H1 (cell line): ENCODE data around the gene SUSD5. TPM values are rescaled to one million over a fixed set of nuclear protein-coding genes. Genes with fewer than 3 reads are reported as not detected.

Experiments
- CTCF ChIA-PET: fragments of 300-600 bp; sonication (Branson Sonifier 250); formaldehyde crosslinking; loops from one replicate; lab custom pipeline; 2021; ENCODE audit not compliant: partially characterized antibody; lab: Charles Lee
- POLR2A ChIA-PET: fragments of 300-600 bp; sonication (Branson Sonifier 250); formaldehyde crosslinking; loops from one replicate; lab custom pipeline; 2021; ENCODE audit warnings: inconsistent platforms; ENCODE audit not compliant: partially characterized antibody; lab: Charles Lee
- DNase-seq, 2 experiments: peaks; one replicate each; pipeline versions ENCODE4 v3.0.0 to v3.0.0-alpha.2; 2010 to 2022; ENCODE audit warnings: low spot score in 2 of 2, low read depth in 1 of 2, mixed read lengths in 1 of 2
- FAIRE-seq: peaks from 2 replicates; lab custom pipeline; 2011; peaks lifted over from hg19 to GRCh38; lab: Jason Lieb, UNC
- H2AFZ ChIP-seq: 2 replicates; pipeline ENCODE4 v1.8.1; 2012; ENCODE audit warnings: low read length, inconsistent platforms
- H2AK5ac ChIP-seq: 2 replicates; pipeline ENCODE4 v1.6.1; 2013; ENCODE audit warnings: low read depth, low read length
- H2BK120ac ChIP-seq: replicated peaks from 2 replicates; pipeline ENCODE3; 2013; ENCODE audit warnings: low read depth, low read length, inconsistent platforms
- H2BK12ac ChIP-seq: 2 replicates; pipeline ENCODE4 v1.6.1; 2013; ENCODE audit warnings: low read depth, low read length
- H2BK15ac ChIP-seq: 2 replicates; pipeline ENCODE4 v1.6.1; 2013; ENCODE audit warnings: low read length
- H2BK20ac ChIP-seq: 2 replicates; pipeline ENCODE4 v1.6.1; 2013; ENCODE audit warnings: low read length
- H2BK5ac ChIP-seq: 2 replicates; pipeline ENCODE4 v1.6.1; 2013; ENCODE audit warnings: low read depth, low read length
- H3K14ac ChIP-seq: 2 replicates; pipeline ENCODE4 v1.6.1; 2013; ENCODE audit warnings: inconsistent platforms; ENCODE audit not compliant: insufficient read length
- H3K18ac ChIP-seq: 2 replicates; pipeline ENCODE4 v1.6.1; 2013; ENCODE audit warnings: low read length; ENCODE audit errors: extremely low read depth
- H3K23ac ChIP-seq: 2 replicates; pipeline ENCODE4 v1.6.1; 2013; ENCODE audit warnings: inconsistent platforms; ENCODE audit not compliant: insufficient read length
- H3K23me2 ChIP-seq: 2 replicates; pipeline ENCODE4 v1.6.1; 2013; ENCODE audit warnings: low read depth, low read length
- H3K27ac ChIP-seq: 2 replicates; pipeline ENCODE4 v1.6.1; 2011; ENCODE audit warnings: low read depth, low read length, inconsistent platforms
- H3K27me3 ChIP-seq, 4 experiments: replicated peaks in 1 of 4; 1 replicate in 1 of 4; 2 replicates in 3 of 4; pipeline versions ENCODE4 v1.6.1 to v1.8.1; 2011 to 2013; ENCODE audit warnings: low read length in 3 of 4, mild to moderate bottlenecking in 3 of 4, inconsistent platforms in 2 of 4, mixed read lengths in 2 of 4, moderate library complexity in 1 of 4; ENCODE audit not compliant: control insufficient read depth in 3 of 4, insufficient read depth in 3 of 4; ENCODE audit errors: extremely low read depth in 1 of 4
- H3K36me3 ChIP-seq, 4 experiments: 2 replicates each; pipeline versions ENCODE4 v1.6.1 to v1.8.1; 2011 to 2013; ENCODE audit warnings: mild to moderate bottlenecking in 4 of 4, low read length in 3 of 4, moderate library complexity in 2 of 4, control low read depth in 1 of 4, inconsistent platforms in 1 of 4; ENCODE audit not compliant: insufficient read depth in 4 of 4, control insufficient read depth in 2 of 4
- H3K4ac ChIP-seq: replicated peaks from 2 replicates; pipeline ENCODE3; 2013; ENCODE audit warnings: low read length, low read depth, mixed read lengths, inconsistent platforms; ENCODE audit not compliant: insufficient read length
- H3K4me1 ChIP-seq, 4 experiments: replicated peaks in 1 of 4; 1 replicate in 1 of 4; 2 replicates in 3 of 4; pipeline versions ENCODE4 v1.6.1 to v1.8.1; 2011 to 2013; ENCODE audit warnings: low read length in 3 of 4, inconsistent platforms in 2 of 4, mixed read lengths in 1 of 4; ENCODE audit not compliant: insufficient read depth in 4 of 4, control insufficient read depth in 3 of 4
- H3K4me2 ChIP-seq, 2 experiments: 2 replicates each; pipeline versions ENCODE4 v1.6.1 to v1.8.1; 2011 to 2013; ENCODE audit warnings: low read depth in 2 of 2, low read length in 2 of 2, control low read depth in 1 of 2, inconsistent platforms in 1 of 2, mild to moderate bottlenecking in 1 of 2; ENCODE audit not compliant: insufficient read depth in 1 of 2
- H3K4me3 ChIP-seq, 4 experiments: fragments of 200-600, 300-600 bp in 1 of 4; sonication (generic), shearing (Covaris generic), sonication (Bioruptor Twin) in 1 of 4; 2 replicates each; pipeline versions ENCODE4 v1.5.1 to v1.8.1; 2011 to 2016; ENCODE audit warnings: low read length in 4 of 4, low read depth in 3 of 4, control low read depth in 2 of 4, inconsistent platforms in 2 of 4, mild to moderate bottlenecking in 2 of 4, mixed read lengths in 1 of 4, moderate library complexity in 1 of 4; ENCODE audit not compliant: insufficient read depth in 2 of 4; ENCODE audit errors: extremely low read depth in 1 of 4
- H3K56ac ChIP-seq: replicated peaks from 2 replicates; pipeline ENCODE3; 2013; ENCODE audit warnings: low read depth, mild to moderate bottlenecking, mixed read lengths, low read length, inconsistent platforms; ENCODE audit not compliant: insufficient read length
- H3K79me1 ChIP-seq: 2 replicates; pipeline ENCODE4 v1.6.1; 2013; ENCODE audit warnings: low read depth, low read length, control low read depth
- H3K79me2 ChIP-seq, 2 experiments: 2 replicates each; pipeline versions ENCODE4 v1.6.1 to v1.8.1; 2012 to 2013; ENCODE audit warnings: low read length in 2 of 2, mild to moderate bottlenecking in 2 of 2, inconsistent platforms in 1 of 2; ENCODE audit not compliant: insufficient read depth in 2 of 2, control insufficient read depth in 1 of 2
- H3K9ac ChIP-seq, 4 experiments: replicated peaks in 1 of 4; 1 replicate in 1 of 4; 2 replicates in 3 of 4; pipeline versions ENCODE4 v1.6.1 to v1.8.1; 2011 to 2013; ENCODE audit warnings: low read depth in 3 of 4, low read length in 3 of 4, control low read depth in 2 of 4, mild to moderate bottlenecking in 2 of 4, moderate library complexity in 2 of 4, inconsistent platforms in 1 of 4; ENCODE audit errors: extremely low read depth in 1 of 4
- H3K9me3 ChIP-seq, 2 experiments: 2 replicates each; pipeline versions ENCODE4 v1.6.1 to v1.8.1; 2012 to 2013; ENCODE audit warnings: mild to moderate bottlenecking in 2 of 2, moderate library complexity in 2 of 2, control low read depth in 1 of 2, inconsistent platforms in 1 of 2, low read depth in 1 of 2, low read length in 1 of 2, mixed read lengths in 1 of 2; ENCODE audit not compliant: insufficient read depth in 2 of 2
- H4K20me1 ChIP-seq, 2 experiments: replicated peaks in 1 of 2; 2 replicates each; pipeline versions ENCODE3 to v1.8.1; 2011 to 2013; ENCODE audit warnings: inconsistent platforms in 2 of 2, low read length in 2 of 2, mild to moderate bottlenecking in 1 of 2; ENCODE audit not compliant: insufficient read depth in 2 of 2, control insufficient read depth in 1 of 2
- H4K5ac ChIP-seq: 2 replicates; pipeline ENCODE4 v1.6.1; 2013; ENCODE audit warnings: low read length, low read depth, mixed read lengths, inconsistent platforms; ENCODE audit not compliant: insufficient read length
- H4K8ac ChIP-seq: 2 replicates; pipeline ENCODE4 v1.8.0; 2013; ENCODE audit warnings: mild to moderate bottlenecking, moderate library complexity, low read length, inconsistent platforms; ENCODE audit not compliant: insufficient read depth; ENCODE audit errors: extremely low read depth
- H4K91ac ChIP-seq: replicated peaks from 2 replicates; pipeline ENCODE3; 2013; ENCODE audit warnings: low read length, mixed read lengths, inconsistent platforms; ENCODE audit not compliant: insufficient read length
- CTBP2 ChIP-seq: IDR thresholded peaks from 2 replicates; pipeline ENCODE4 v1.7.0; 2011; ENCODE audit warnings: borderline replicate concordance, mild to moderate bottlenecking, moderate library complexity, mixed read lengths, low read length; ENCODE audit not compliant: insufficient read depth, insufficient read length
- GABPA ChIP-seq: IDR thresholded peaks from 2 replicates; pipeline ENCODE4 v1.6.1; 2011; ENCODE audit warnings: mild to moderate bottlenecking, low read length, moderate library complexity, borderline replicate concordance; ENCODE audit not compliant: insufficient read depth
- JUN ChIP-seq: IDR thresholded peaks from 2 replicates; pipeline ENCODE4 v1.6.1; 2011; ENCODE audit warnings: low read depth, mild to moderate bottlenecking, improper control_type of control experiment, low read length
- NANOG ChIP-seq: IDR thresholded peaks from 2 replicates; pipeline ENCODE4 v1.6.1; 2011; ENCODE audit warnings: low read length, low read depth, mild to moderate bottlenecking, inconsistent platforms; ENCODE audit not compliant: insufficient read depth, poor library complexity, severe bottlenecking
- SIN3A ChIP-seq, 2 experiments: IDR thresholded peaks in 1 of 2; conservative IDR thresholded peaks in 1 of 2; 2 replicates each; pipeline ENCODE4 v1.6.1; 2011 to 2012; ENCODE audit warnings: low read length in 2 of 2, improper control_type of control experiment in 1 of 2, low read depth in 1 of 2, mild to moderate bottlenecking in 1 of 2
- TCF12 ChIP-seq: IDR thresholded peaks from 2 replicates; pipeline ENCODE4 v1.6.1; 2011; ENCODE audit warnings: low read depth, mild to moderate bottlenecking, low read length
- WGBS, 2 experiments: shearing (Covaris generic) in 1 of 2; methylation state at CpG; one replicate each; pipeline versions ENCODE4 v1.1.6 to v1.1.7; 2013 to 2015; ENCODE audit warnings: low lambda C conversion rate in 2 of 2, mixed read lengths in 2 of 2, inconsistent platforms in 1 of 2, low coverage in 1 of 2, missing lambda C conversion rate in 1 of 2; ENCODE audit not compliant: insufficient replicate concordance in 2 of 2, insufficient coverage in 1 of 2, insufficient read length in 1 of 2; ENCODE audit errors: extremely low coverage in 1 of 2, missing lambda C conversion rate in 1 of 2; 5-methylcytosine and 5-hydroxymethylcytosine counted together
- polyA plus RNA-seq, 7 experiments: library from polyadenylated mRNA; depleted of rRNA in 3 of 7; stranded (reverse) in 5 of 7; unstranded in 2 of 7; fragments of >200 nt in 5 of 7; fragments of 200-250 nt in 2 of 7; gene quantifications; 1 replicate in 5 of 7; 2 replicates in 1 of 7; 4 replicates in 1 of 7; pipeline versions ENCODE4 v1.2.1 to v1.2.3, GENCODE V29; 2011 to 2013; ENCODE audit warnings: missing spikeins in 2 of 7, mixed read lengths in 2 of 7
- total RNA-seq: library from RNA; stranded (reverse); fragmentation: NEBNext Ultra II Directional; extraction: Animal tissue kit (Norgen Biotek cat#: 25700); gene quantifications from 2 replicates; pipeline ENCODE4 v1.2.1, GENCODE V29; 2021

SUSD5 gene
- total and polyA plus RNA-seq, 2 of the 8 experiments (the other 6 are each of a cell fraction or from before 2014, with no cell fraction given) = 0.92 to 3.3 TPM

DNA sequence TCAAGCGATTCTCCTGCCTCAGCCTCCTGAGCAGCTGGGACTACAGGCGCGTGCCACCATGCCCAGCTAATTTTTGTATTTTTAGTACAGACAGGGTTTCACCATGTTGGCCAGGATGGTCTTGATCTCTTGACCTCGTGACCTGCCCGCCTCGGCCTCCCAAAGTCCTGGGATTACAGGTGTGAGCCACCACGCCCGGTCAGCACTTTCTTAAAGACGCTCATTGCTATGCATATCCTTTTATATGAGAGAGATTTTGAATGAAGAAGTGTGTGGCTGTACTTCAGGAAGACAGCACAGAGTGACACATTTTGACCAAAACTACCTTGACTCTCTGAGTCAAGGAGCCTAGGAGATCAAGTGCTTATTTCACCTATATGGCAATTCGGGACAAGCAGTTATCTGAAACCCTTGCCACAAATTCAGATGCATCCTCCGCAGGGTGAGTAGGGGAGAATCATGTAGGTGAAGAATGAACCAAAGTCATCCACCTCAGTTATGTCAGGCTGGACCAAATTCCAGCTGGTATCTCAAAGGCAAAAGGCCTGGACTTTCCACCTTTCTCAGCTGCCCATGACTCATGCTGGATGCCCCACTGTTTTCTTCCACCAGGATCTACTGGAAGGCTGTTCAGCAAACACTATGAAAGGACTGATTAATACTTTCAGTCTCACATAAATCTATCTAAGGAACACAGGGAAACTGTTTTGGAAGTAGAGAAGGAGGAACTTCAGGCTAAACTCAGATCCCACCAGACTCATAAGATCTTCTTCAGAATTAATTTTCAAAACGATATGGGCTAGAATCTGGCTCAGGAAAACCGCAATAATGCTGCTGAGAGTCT lies 31.9 kb downstream of the SUSD5 start:
- Histone ChIP-seq H3K4me2 (no peak overlapping the region), H3K23ac (no peak overlapping the region), H3K4me3 (no peak overlapping the region), H2BK20ac (no peak overlapping the region), H2AFZ (no peak overlapping the region), H3K9ac (no peak overlapping the region), H3K27ac (no peak overlapping the region), H3K23me2 (no peaks in the 10 kb centered on the region), H4K20me1 (no peaks in the 10 kb centered on the region), H2BK12ac (no peak overlapping the region), H3K36me3 (no peaks in the 10 kb centered on the region), H3K79me2 (no peaks in the 10 kb centered on the region), H3K79me1 (no peaks in the 10 kb centered on the region), H3K4me1 (no peaks in the 10 kb centered on the region), H2BK5ac (no peak overlapping the region), H3K18ac (no peak overlapping the region), H2AK5ac (no peak overlapping the region), H4K5ac (no peak overlapping the region), H3K56ac (no peak overlapping the region), H4K91ac (no peak overlapping the region), H2BK120ac (no peak overlapping the region), H3K9me3 (no peaks in the 10 kb centered on the region), H3K4ac (no peak overlapping the region), H3K14ac (no peak overlapping the region), H4K8ac (no peak overlapping the region), H2BK15ac (no peak overlapping the region), H3K27me3 (no peaks in the 10 kb centered on the region)
- no peak for FAIRE-seq
- CTCF ChIA-PET = no interaction called here
- DNase-seq = no peak
- POLR2A ChIA-PET = no interaction called here
- 89% methylated on average over 13 of the region's 13 CpGs; no CpG with 5 or more reads in 1 of the 2 experiments for WGBS, 2 experiments
- no peak for TF ChIP-seq TCF12
- no peak for TF ChIP-seq NANOG
- TF ChIP-seq CTBP2 = no peak
- TF ChIP-seq GABPA = no peak
- no peak for TF ChIP-seq SIN3A (conservative IDR thresholded peaks at IDR 0.05 in 1 of 2, IDR thresholded peaks at IDR 0.05 in 1 of 2; ENCODE audit: low read depth in 1 of 2, low read length in 2 of 2)
- no peak for TF ChIP-seq JUN
